ENCODE results near the gene C17orf107.

Gene C17orf107

DNA sequence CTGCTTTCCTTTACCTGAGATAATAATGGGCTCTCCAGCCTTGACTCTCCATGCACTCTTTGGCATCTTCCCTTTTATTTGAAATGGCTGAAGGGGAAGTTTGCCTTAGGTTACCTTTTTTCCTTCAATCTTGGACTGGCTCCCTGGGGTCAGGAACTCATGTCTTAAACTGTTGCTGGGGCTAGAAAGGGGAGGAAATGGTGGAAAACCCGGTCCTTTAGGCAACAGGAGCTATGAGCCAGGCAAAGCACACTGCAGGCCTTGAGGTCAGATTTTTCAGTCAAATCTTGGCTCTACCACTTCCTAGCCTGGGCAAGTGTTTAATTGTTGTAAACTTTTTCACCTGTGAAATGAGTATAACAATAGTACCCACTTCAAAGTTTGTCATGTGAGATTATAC is 36.0 kb upstream of the C17orf107 start:
- TF ChIP-seq, protein P1, sequence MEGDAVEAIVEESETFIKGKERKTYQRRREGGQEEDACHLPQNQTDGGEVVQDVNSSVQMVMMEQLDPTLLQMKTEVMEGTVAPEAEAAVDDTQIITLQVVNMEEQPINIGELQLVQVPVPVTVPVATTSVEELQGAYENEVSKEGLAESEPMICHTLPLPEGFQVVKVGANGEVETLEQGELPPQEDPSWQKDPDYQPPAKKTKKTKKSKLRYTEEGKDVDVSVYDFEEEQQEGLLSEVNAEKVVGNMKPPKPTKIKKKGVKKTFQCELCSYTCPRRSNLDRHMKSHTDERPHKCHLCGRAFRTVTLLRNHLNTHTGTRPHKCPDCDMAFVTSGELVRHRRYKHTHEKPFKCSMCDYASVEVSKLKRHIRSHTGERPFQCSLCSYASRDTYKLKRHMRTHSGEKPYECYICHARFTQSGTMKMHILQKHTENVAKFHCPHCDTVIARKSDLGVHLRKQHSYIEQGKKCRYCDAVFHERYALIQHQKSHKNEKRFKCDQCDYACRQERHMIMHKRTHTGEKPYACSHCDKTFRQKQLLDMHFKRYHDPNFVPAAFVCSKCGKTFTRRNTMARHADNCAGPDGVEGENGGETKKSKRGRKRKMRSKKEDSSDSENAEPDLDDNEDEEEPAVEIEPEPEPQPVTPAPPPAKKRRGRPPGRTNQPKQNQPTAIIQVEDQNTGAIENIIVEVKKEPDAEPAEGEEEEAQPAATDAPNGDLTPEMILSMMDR (IDR thresholded peaks at IDR 0.05): no peak

DNA sequence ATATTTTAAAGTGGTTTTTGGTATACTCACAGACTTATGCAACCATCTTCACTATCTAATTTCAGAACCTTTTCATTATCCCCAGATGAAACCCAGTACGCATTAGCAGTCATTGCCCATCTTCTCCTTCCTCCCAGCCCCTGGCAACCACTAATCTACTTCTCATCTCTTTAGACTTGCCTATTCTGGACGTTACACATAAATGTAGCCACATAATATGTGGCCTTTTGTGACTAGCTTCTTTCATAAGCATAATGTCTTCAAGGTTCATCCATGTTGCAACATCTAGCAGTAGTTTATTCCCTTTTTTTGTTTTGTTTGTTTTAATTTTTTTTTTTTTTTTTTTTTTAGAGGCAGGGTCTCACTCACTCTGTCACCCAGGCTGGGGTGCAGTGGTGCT is 28.5 kb upstream of the C17orf107 start:
- TF ChIP-seq, protein P1 (IDR thresholded peaks at IDR 0.05): no peak

DNA sequence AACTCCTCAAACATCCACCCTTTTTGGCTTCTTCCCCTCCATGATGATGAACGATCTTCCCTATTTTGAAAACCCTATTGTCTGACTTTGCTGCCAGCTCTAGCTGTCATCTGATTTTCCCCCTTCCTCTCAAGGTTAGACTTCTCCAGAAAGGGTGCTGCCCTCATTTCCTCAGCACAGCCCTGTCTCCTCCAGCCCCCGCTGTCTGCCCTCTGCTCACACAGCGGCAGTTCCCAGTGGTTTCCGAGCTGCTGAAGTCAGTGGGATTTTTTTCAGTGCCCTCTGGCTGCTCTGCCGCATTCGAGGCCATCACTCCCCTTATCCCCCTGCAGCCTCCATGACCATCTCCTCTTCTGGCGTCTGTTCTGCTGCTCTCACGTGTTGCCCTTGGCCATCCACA is 26.6 kb upstream of the C17orf107 start:
- TF ChIP-seq, protein P1 (IDR thresholded peaks at IDR 0.05): no peak

DNA sequence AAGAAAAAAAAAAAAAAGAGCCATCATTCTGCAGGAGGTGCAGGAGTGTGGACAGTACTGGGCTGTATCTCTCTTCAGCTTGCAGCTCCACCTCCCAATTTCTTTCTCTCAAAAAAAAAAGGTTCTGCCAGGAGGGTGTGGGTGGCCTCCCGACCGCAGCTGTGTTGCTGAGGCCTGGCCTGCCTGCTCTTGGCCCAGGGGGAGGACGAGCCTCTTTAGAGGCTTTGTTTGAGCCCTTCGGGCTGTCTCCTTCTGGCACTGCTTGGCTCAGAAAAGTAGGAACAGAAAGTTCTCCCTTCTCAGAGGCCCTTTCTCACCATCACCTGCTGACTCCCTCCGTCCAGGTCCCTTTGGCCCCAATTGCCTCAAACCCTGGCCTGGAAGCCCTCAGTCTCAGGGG is 22.2 kb upstream of the C17orf107 start:
- TF ChIP-seq, protein P1 (IDR thresholded peaks at IDR 0.05): no peak

DNA sequence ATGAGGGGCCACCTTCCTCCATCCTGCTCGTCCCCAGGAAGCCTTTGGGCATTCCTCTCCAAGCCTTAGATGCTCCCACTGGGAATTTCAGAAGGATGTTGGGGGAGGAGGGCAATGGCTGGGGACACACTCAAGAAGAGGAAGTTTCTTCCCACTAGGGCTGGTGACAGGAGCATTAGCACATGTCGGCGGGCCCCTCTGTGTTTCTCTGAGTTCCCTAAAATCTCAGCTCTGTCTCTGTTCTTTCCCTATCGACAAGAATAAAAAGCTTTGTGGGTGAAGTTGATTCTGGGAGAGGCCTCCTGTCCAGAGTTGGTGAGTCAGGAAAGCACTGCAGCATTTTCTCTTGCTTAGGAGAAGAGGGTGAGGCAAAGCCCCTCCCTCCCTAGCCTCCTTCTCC is 19.7 kb upstream of the C17orf107 start:
- TF ChIP-seq, protein P1 (IDR thresholded peaks at IDR 0.05): no peak

DNA sequence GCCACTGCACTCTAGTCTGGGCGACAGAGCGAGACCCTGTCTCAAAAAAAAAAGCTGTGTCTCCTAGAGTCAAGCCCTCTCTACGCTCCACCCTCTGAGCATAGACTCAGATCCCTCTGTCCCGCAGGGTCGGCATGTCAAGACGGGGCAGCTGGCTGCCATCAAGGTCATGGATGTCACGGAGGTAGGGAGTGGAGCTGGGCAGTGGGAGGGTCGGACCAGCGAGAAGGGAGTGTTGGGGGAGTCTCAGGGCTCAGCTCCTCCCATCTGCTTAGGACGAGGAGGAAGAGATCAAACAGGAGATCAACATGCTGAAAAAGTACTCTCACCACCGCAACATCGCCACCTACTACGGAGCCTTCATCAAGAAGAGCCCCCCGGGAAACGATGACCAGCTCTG is 18.5 kb upstream of the C17orf107 start:
- TF ChIP-seq, protein P1 (IDR thresholded peaks at IDR 0.05): no peak

DNA sequence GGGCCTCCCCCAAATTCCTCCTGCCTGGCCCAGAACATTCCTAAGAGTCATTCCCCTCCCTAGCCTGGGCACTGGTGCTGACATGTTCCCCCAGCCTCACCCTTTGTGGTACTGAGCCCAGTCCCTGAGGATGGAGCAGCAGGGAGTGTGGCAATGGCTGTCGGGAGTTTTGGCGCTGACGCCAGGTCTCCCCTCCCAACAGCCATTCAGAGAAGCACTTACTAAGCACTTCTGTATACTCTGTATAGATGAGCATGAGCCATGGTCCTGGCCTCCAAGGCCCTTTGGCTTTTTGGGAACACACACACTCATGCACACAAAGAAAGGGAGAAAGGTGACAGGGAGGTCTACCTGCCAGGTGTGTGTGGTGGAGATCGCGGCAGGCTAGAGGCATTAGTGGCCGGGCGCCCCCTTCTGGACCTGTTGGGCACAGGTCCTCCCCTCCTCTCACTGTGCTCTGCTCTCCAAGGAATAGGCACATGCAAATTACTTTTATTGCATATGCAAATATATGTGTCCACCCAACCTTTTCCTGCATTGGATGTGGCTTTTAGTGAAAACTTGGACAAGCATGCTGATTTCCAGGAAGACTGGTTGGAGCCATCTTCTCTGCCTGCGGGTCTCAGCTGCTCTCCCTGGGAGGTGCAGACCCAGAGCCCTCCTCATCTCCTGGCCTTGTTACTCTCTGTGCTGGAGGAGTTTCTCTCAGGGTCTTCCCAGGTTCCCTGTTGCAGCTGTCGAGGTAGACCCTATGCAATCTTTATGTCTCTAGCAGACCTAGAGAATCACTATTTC is 17.4 kb upstream of the C17orf107 start:
- TF ChIP-seq, protein P1 (IDR thresholded peaks at IDR 0.05): peak; percentile 93

DNA sequence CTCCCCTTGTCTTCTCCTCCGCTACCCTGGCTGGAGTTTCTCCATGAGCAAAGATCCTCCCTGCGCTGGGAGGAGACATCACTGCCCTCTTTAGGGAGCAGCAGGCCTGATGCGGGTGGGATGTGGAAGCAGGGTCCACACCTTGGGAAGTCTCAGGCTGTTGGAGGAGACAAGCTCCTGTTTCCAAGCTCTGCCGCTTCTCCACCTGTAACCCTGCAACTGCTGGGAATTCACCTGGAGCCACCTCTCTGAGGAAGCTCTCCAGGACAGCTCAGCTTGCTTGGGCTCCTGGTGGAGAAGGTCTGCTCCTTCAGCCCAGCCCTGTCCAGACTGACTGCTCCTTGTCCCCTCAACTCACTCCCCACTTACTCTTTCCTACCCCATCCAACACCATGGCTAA is 14.8 kb upstream of the C17orf107 start:
- TF ChIP-seq, protein P1 (IDR thresholded peaks at IDR 0.05): no peak
